Neuronal stem cell (in vitro differentiated cells): ENCODE data around the gene DOCK3.

Source experiments
- DNase-seq: peaks from one replicate; pipeline ENCODE4 v3.0.0-alpha.2; 2013; ENCODE audit warnings: low spot score
- H2AFZ ChIP-seq: one replicate; pipeline ENCODE4 v1.6.1; 2013; ENCODE audit warnings: mild to moderate bottlenecking, low read length, inconsistent platforms
- H2AK5ac ChIP-seq: 2 replicates; pipeline ENCODE4 v1.6.1; 2013; ENCODE audit warnings: low read depth, mild to moderate bottlenecking, inconsistent platforms, low read length, moderate library complexity, mixed read lengths
- H2BK120ac ChIP-seq: 2 replicates; pipeline ENCODE4 v1.6.1; 2013; ENCODE audit warnings: low read depth, mild to moderate bottlenecking, inconsistent platforms, low read length, moderate library complexity, mixed read lengths
- H2BK12ac ChIP-seq: one replicate; pipeline ENCODE4 v1.6.1; 2013; ENCODE audit warnings: low read length, inconsistent platforms
- H2BK15ac ChIP-seq: 2 replicates; pipeline ENCODE4 v1.6.1; 2013; ENCODE audit warnings: mild to moderate bottlenecking, low read length, inconsistent platforms, mixed read lengths
- H2BK5ac ChIP-seq: one replicate; pipeline ENCODE4 v1.6.1; 2013; ENCODE audit warnings: inconsistent platforms, mild to moderate bottlenecking, low read length, moderate library complexity
- H3K14ac ChIP-seq: one replicate; pipeline ENCODE4 v1.6.1; 2013; ENCODE audit warnings: low read length, inconsistent platforms
- H3K18ac ChIP-seq: 2 replicates; pipeline ENCODE4 v1.6.1; 2013; ENCODE audit warnings: low read length, inconsistent platforms
- H3K23ac ChIP-seq: 2 replicates; pipeline ENCODE4 v1.6.1; 2013; ENCODE audit warnings: low read depth, mild to moderate bottlenecking, mixed read lengths, low read length, inconsistent platforms; ENCODE audit not compliant: poor library complexity
- H3K27ac ChIP-seq: replicated peaks from 3 replicates; pipeline ENCODE4 v1.5.1; 2013; ENCODE audit warnings: low read length, inconsistent platforms
- H3K27me3 ChIP-seq, 3 experiments: 2 replicates each; pipeline ENCODE4 v1.6.1; 2013; ENCODE audit warnings: low read length in 3 of 3, mild to moderate bottlenecking in 2 of 3, inconsistent platforms in 1 of 3, low read depth in 1 of 3, mixed read lengths in 1 of 3, moderate library complexity in 1 of 3; ENCODE audit not compliant: control insufficient read depth in 3 of 3, insufficient read depth in 3 of 3
- H3K36me3 ChIP-seq, 2 donors: replicated peaks in 1 of 2; 2 replicates each; pipeline ENCODE4 v1.6.1; 2013; ENCODE audit warnings: low read length in 2 of 2; ENCODE audit not compliant: control insufficient read depth in 2 of 2, insufficient read depth in 2 of 2
- H3K4ac ChIP-seq: 2 replicates; pipeline ENCODE4 v1.6.1; 2013; ENCODE audit warnings: inconsistent platforms, mild to moderate bottlenecking, low read length, moderate library complexity
- H3K4me1 ChIP-seq, 2 donors: 1 replicate in 1 of 2; 2 replicates in 1 of 2; pipeline ENCODE4 v1.6.1; 2013; ENCODE audit warnings: low read length in 2 of 2, low read depth in 1 of 2; ENCODE audit not compliant: control insufficient read depth in 2 of 2, insufficient read depth in 1 of 2
- H3K4me2 ChIP-seq: one replicate; pipeline ENCODE4 v1.6.1; 2013; ENCODE audit warnings: mild to moderate bottlenecking, low read length, inconsistent platforms; ENCODE audit not compliant: insufficient read depth, poor library complexity, severe bottlenecking
- H3K4me3 ChIP-seq, 2 donors: 2 replicates each; pipeline ENCODE4 v1.5.1; 2013; ENCODE audit warnings: low read length in 2 of 2, mild to moderate bottlenecking in 2 of 2, inconsistent platforms in 1 of 2, moderate library complexity in 1 of 2
- H3K79me1 ChIP-seq: one replicate; pipeline ENCODE4 v1.6.1; 2013; ENCODE audit warnings: low read depth, mild to moderate bottlenecking, inconsistent platforms, low read length, moderate library complexity
- H3K9ac ChIP-seq: one replicate; pipeline ENCODE4 v1.6.1; 2013; ENCODE audit warnings: mild to moderate bottlenecking, low read depth, low read length, inconsistent platforms; ENCODE audit not compliant: poor library complexity
- H3K9me3 ChIP-seq, 2 donors: replicated peaks in 1 of 2; 2 replicates each; pipeline versions ENCODE3 to v1.6.1; 2013; ENCODE audit warnings: low read length in 2 of 2, mild to moderate bottlenecking in 2 of 2, inconsistent platforms in 1 of 2, low read depth in 1 of 2, mixed read lengths in 1 of 2, moderate library complexity in 1 of 2; ENCODE audit not compliant: control insufficient read depth in 2 of 2, insufficient read depth in 1 of 2
- H4K8ac ChIP-seq: one replicate; pipeline ENCODE4 v1.6.1; 2013; ENCODE audit warnings: low read depth, mild to moderate bottlenecking, inconsistent platforms, low read length, moderate library complexity
- H4K91ac ChIP-seq: one replicate; pipeline ENCODE4 v1.6.1; 2013; ENCODE audit warnings: low read length, low read depth, mild to moderate bottlenecking, inconsistent platforms; ENCODE audit not compliant: poor library complexity
- WGBS, 2 donors: extraction: QIAGEN DNeasy Blood & Tissue Kit; methylation state at CpG; one replicate each; pipeline ENCODE4 v1.1.7; 2013; ENCODE audit warnings: missing lambda C conversion rate in 2 of 2, mixed read lengths in 1 of 2; ENCODE audit not compliant: insufficient read length in 2 of 2, insufficient replicate concordance in 1 of 2; ENCODE audit errors: extremely low coverage in 2 of 2; 5-methylcytosine and 5-hydroxymethylcytosine counted together

DOCK3 gene

GRCh38 chr3:51358981-51359380 lies 684.3 kb downstream of the DOCK3 start:
- Histone ChIP-seq H2BK120ac (no peak overlapping the region), H3K27me3 (peaks cover 0 to 12% (median 0%) of the 10 kb centered on the region in 3 experiments), H3K27ac (no peak overlapping the region), H3K9me3 (no peaks in the 10 kb centered on the region), H3K4ac (no peak overlapping the region), H2AK5ac (no peak overlapping the region), H2BK12ac (no peak overlapping the region), H3K9ac (no peak overlapping the region), H4K91ac (no peak overlapping the region), H3K23ac (no peak overlapping the region), H3K36me3 (peaks cover 0 to 14% of the 10 kb centered on the region in 2 donors), H2BK5ac (no peak overlapping the region), H3K4me2 (no peak overlapping the region), H2BK15ac (no peak overlapping the region), H3K18ac (no peak overlapping the region), H2AFZ (no peak overlapping the region), H3K4me1 (peaks cover 0 to 8% of the 10 kb centered on the region in 2 donors), H3K14ac (no peak overlapping the region), H4K8ac (no peak overlapping the region), H3K4me3 (no peak overlapping the region), H3K79me1 (no peaks in the 10 kb centered on the region)
- no peak for DNase-seq
- no CpG with 5 or more reads among the region's 3 CpGs for WGBS, 2 donors

GRCh38 chr3:51360806-51361205 lies 686.1 kb downstream of the DOCK3 start:
- no CpG with 5 or more reads among the region's 3 CpGs for WGBS, 2 donors
- no peaks in the 10 kb centered on the region for H3K9me3 ChIP-seq
- no peak overlapping the region for H2BK5ac ChIP-seq

GRCh38 chr3:51361746-51362145 lies 687.0 kb downstream of the DOCK3 start:
- Histone ChIP-seq H3K9ac (no peak overlapping the region), H2BK12ac (no peak overlapping the region), H3K9me3 (no peaks in the 10 kb centered on the region), H3K14ac (no peak overlapping the region), H2AFZ (no peak overlapping the region), H2BK120ac (no peak overlapping the region), H2AK5ac (no peak overlapping the region), H3K27ac (no peak overlapping the region), H3K4me2 (no peak overlapping the region), H4K91ac (no peak overlapping the region), H2BK5ac (no peak overlapping the region), H3K4ac (no peak overlapping the region), H3K18ac (no peak overlapping the region), H4K8ac (no peak overlapping the region), H3K79me1 (no peaks in the 10 kb centered on the region), H2BK15ac (no peak overlapping the region), H3K23ac (no peak overlapping the region), H3K36me3 (peaks cover 0 to 14% of the 10 kb centered on the region in 2 donors), H3K4me1 (no peaks in the 10 kb centered on the region), H3K4me3 (no peak overlapping the region), H3K27me3 (peaks cover 0 to 12% (median 0%) of the 10 kb centered on the region in 3 experiments)
- no CpG with 5 or more reads among the region's 6 CpGs for WGBS, 2 donors
- DNase-seq, result no peak

More at GRCh38 chr3:51360806-51361205, 686.1 kb downstream of the DOCK3 start:
- Histone ChIP-seq H3K4me2 (no peak overlapping the region), H2BK15ac (no peak overlapping the region), H3K18ac (no peak overlapping the region), H3K23ac (no peak overlapping the region), H3K79me1 (no peaks in the 10 kb centered on the region), H2AK5ac (no peak overlapping the region), H2AFZ (no peak overlapping the region), H3K36me3 (peaks cover 0 to 14% of the 10 kb centered on the region in 2 donors), H3K9ac (no peak overlapping the region), H2BK12ac (no peak overlapping the region), H3K4me3 (no peak overlapping the region), H3K4me1 (no peaks in the 10 kb centered on the region), H3K14ac (no peak overlapping the region), H2BK120ac (no peak overlapping the region), H3K27me3 (peaks cover 0 to 12% (median 0%) of the 10 kb centered on the region in 3 experiments), H3K27ac (no peak overlapping the region), H3K4ac (no peak overlapping the region), H4K8ac (no peak overlapping the region), H4K91ac (no peak overlapping the region)
- no peak for DNase-seq

GRCh38 chr3:51362476-51362875 lies 687.7 kb downstream of the DOCK3 start:
- Histone ChIP-seq H3K23ac (no peak overlapping the region), H3K27ac (no peak overlapping the region), H2AK5ac (no peak overlapping the region), H3K4me3 (no peak overlapping the region), H3K27me3 (peaks cover 0 to 12% (median 0%) of the 10 kb centered on the region in 3 experiments), H3K4me2 (no peak overlapping the region), H3K36me3 (peaks cover 0 to 14% of the 10 kb centered on the region in 2 donors), H2BK5ac (no peak overlapping the region), H2BK12ac (no peak overlapping the region), H3K79me1 (no peaks in the 10 kb centered on the region), H3K4ac (no peak overlapping the region), H4K91ac (no peak overlapping the region), H3K14ac (no peak overlapping the region), H3K9ac (no peak overlapping the region), H3K4me1 (no peaks in the 10 kb centered on the region), H2BK15ac (no peak overlapping the region), H3K18ac (no peak overlapping the region), H4K8ac (no peak overlapping the region), H2AFZ (no peak overlapping the region), H2BK120ac (no peak overlapping the region), H3K9me3 (no peaks in the 10 kb centered on the region)
- no peak for DNase-seq
- no CpG with 5 or more reads among the region's 9 CpGs for WGBS, 2 donors
